IPS DF 19.7 (cell line): ENCODE data around the gene TCL1B.
"Not testable (repeated sequence)": the region's sequence is repeated elsewhere in the genome, so short reads cannot be mapped to it uniquely, and the experiment has no call there.

ENCODE experiments used
- DNase-seq: peaks from one replicate; pipeline ENCODE4 v3.0.0-alpha.2; 2013; ENCODE audit warnings: low read depth, low spot score

The TCL1B gene

GRCh38 chr14:95685978-95686922 is at the start of gene TCL1B:
Gene TCL1B, plus strand, starts transcription at chr14:95686426. Its CDS starts 42 bp downstream, at chr14:95686468.
- DNase-seq, result no peak

GRCh38 chr14:95644981-95645380 is 41.2 kb upstream of the TCL1B start:
- DNase-seq, result no peak

- DNase-seq, result no peak
Observed at GRCh38 chr14:95645389-95645996, 40.7 kb upstream of the TCL1B start.

GRCh38 chr14:95647926-95648325 is 38.3 kb upstream of the TCL1B start:
- no peak for DNase-seq

GRCh38 chr14:95649230-95649629 is 37.0 kb upstream of the TCL1B start:
- DNase-seq, result no peak

- no peak for DNase-seq
Observed at GRCh38 chr14:95651028-95651427, 35.2 kb upstream of the TCL1B start.

- DNase-seq, result no peak
Observed at GRCh38 chr14:95651821-95652583, 34.2 kb upstream of the TCL1B start.

- DNase-seq, result no peak
Observed at GRCh38 chr14:95652690-95653089, 33.5 kb upstream of the TCL1B start.

- DNase-seq, result no peak
Observed at GRCh38 chr14:95655461-95655860, 30.8 kb upstream of the TCL1B start.

GRCh38 chr14:95656634-95657033 is 29.6 kb upstream of the TCL1B start:
- DNase-seq, result no peak

GRCh38 chr14:95657454-95657853 is 28.8 kb upstream of the TCL1B start:
- DNase-seq, result no peak

GRCh38 chr14:95659293-95659989 is 26.8 kb upstream of the TCL1B start:
- DNase-seq, result no peak

GRCh38 chr14:95659990-95660385 is 26.2 kb upstream of the TCL1B start:
- DNase-seq, result no peak

GRCh38 chr14:95660651-95661515 is 25.3 kb upstream of the TCL1B start:
- DNase-seq, result no peak

GRCh38 chr14:95662376-95663186 is 23.6 kb upstream of the TCL1B start:
- no peak for DNase-seq

- DNase-seq, result no peak
Observed at GRCh38 chr14:95663226-95663797, 22.9 kb upstream of the TCL1B start.

GRCh38 chr14:95664066-95664465 is 22.2 kb upstream of the TCL1B start:
- DNase-seq, result no peak

- DNase-seq, result no peak
Observed at GRCh38 chr14:95664546-95664945, 21.7 kb upstream of the TCL1B start.

GRCh38 chr14:95665530-95665929 is 20.7 kb upstream of the TCL1B start:
- not testable (repeated sequence) for DNase-seq
